ENCODE data around the gene FKBP1A.

FKBP1A gene

DNA sequence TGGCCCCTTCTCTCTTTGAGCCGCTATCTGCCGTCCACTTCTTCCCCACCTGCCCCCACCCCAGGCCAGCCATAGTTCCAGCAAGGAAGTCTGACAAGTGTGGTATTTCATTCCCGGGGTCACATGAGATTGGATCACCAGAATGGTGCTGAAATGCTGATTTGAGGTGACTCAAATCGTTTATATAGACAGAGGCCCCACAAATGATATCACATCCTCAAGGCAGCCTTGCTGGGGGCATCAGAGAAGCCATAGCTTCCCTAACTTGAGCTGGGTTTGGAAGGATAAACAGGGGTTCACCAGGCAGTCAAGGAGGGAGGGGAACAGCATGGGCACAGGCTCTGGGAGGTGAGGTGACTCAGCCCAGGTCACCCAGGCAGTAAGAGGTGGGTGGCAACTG lies 73.8 kb downstream of the FKBP1A start:
- DNase-seq (ENCODE audit: low spot score), result no peak

All from D341Med (cell line).